Fibroblast of peridontal ligament (primary cell): ENCODE measurements around the gene IL17D.
"Not testable (repeated sequence)": the region's sequence is repeated elsewhere in the genome, so short reads cannot be mapped to it uniquely, and the experiment has no call there.

Experiments used
- DNase-seq: peaks from one replicate; pipeline ENCODE4 v3.0.0-alpha.2; 2010; ENCODE audit errors: extremely low read depth

Gene IL17D

DNA sequence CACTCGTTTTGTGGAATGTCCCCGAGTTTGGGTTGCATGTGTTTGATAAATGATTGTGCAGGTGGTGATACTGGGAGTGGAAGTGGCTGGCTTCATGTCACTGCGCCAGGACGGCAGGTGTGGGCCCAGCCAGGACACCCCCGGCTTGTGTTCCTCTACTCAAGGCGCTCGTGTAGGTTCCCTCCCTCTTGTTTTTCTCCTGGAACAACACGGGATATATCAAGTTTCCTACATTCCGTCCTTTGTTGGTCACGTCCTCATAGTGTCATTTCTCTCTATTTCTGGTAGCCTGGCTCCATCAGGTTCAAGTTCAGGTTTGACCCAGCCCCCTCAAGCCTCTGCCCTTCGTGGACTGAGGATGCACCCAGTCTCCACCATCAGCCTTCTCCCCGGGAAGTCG lies 16.3 kb downstream of the IL17D start:
- DNase-seq, result no peak

DNA sequence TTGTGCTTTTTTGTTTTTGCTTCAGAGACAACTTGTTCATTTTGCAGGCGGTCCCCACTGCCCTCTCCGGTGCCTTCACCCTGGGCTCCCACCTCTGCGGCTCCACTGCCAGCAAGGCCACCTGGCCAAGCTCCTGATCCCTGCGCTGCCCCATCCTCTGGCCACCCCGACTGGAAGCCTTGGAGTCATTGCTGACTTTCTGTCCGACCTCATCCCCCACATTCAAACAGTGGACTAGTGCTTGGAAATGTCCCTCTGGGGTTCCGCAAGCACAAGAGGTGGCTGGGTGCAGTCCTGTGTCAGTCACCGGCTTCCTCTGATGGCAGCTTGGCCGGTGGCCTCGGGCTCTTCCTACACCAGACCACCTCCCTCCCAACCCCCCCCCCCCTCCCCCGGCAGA lies 17.0 kb downstream of the IL17D start:
- DNase-seq, result no peak

DNA sequence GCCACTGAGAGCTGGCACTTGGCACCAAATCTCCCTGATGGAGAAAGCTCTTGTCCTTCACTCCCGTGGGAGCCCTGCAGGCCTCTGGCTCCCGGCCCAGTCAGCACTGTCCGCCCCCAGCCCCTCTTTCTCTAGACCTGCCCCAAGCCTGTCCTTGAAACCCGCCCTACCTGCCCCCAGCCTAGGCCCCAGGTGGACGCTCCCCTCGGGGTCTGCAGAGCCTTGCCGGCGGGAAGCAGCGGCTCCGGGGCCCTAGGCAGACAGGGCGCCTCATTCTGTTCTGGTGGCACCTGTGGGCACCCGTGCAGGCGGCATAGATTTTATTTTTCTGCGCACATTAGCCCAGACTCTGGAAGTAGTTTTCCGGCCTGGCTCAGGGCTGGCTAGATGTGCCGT lies 17.6 kb downstream of the IL17D start:
- no peak for DNase-seq

GRCh38 chr13:20721454-20722357 lies 18.2 kb downstream of the IL17D start:
- peak; percentile 61 for DNase-seq

DNA sequence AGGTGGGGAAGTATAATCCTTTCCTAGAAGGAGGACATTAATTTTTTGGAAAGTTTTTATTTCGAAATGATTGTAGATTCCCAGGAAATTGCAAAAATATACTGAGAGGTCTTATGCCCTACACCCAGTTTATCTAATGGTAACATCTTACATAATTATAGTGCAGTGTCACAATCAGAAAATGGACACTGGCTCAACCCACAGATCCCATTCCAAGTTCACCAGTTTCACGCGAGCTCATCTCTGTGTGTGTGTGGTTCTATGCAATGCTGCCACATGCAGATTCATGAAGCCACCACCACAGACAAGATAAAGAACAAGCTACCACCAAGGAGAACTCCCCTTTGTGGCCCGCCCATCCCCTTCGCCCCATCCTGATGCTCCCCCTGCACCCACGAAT lies 24.4 kb downstream of the IL17D start:
- DNase-seq, result no peak

GRCh38 chr13:20728579-20729311 lies 25.2 kb downstream of the IL17D start:
- no peak for DNase-seq

- DNase-seq, result no peak
Measured at GRCh38 chr13:20729633-20730585, 26.4 kb downstream of the IL17D start.

- no peak for DNase-seq
Measured at GRCh38 chr13:20738616-20739015, 35.1 kb downstream of the IL17D start.

DNA sequence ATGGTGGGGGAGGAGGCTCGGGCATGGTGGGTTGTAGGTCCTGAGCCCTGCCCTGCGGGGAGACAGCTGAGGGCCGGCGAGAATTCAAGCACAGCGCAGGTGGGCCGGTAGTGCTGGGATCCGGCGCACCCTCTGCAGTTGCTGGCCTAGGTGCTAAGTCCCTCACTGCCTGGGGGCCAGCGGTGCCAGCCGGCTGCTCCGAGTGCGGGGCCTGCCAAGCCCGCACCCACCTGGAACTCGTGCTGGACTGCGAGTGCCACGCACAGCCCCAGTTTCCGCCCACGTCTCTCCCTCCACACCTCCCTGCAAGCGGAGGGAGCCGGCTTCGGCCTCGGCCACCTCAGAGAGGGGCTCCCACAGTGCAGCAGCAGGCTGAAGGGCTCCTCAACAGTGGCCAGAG lies 36.5 kb downstream of the IL17D start:
- no peak for DNase-seq

- DNase-seq, result not testable (repeated sequence)
Measured at GRCh38 chr13:20743830-20744404, 40.4 kb downstream of the IL17D start.

- no peak for DNase-seq
Measured at GRCh38 chr13:20749377-20749776, 45.9 kb downstream of the IL17D start.

DNA sequence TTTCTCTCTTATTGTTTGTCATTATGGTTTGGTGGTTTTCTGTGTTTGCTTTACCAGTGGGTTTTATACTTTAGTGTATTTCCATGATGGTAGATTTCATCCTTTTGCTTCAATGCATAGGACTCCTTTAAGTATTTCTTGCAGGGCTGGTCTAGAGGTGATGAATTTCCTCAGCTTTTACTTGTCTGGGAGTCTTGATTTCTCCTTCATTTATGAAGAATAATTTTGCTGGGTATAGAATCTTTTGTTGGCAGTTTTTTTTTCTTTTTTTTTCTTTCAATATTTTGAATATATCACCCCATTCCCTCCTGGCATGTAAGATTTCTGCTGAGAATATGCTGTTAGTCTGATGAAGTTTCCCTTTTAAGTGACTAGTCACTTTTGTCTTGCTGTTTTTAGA lies 50.5 kb downstream of the IL17D start:
- no peak for DNase-seq

- DNase-seq, result no peak
Measured at GRCh38 chr13:20760872-20761271, 57.4 kb downstream of the IL17D start.

DNA sequence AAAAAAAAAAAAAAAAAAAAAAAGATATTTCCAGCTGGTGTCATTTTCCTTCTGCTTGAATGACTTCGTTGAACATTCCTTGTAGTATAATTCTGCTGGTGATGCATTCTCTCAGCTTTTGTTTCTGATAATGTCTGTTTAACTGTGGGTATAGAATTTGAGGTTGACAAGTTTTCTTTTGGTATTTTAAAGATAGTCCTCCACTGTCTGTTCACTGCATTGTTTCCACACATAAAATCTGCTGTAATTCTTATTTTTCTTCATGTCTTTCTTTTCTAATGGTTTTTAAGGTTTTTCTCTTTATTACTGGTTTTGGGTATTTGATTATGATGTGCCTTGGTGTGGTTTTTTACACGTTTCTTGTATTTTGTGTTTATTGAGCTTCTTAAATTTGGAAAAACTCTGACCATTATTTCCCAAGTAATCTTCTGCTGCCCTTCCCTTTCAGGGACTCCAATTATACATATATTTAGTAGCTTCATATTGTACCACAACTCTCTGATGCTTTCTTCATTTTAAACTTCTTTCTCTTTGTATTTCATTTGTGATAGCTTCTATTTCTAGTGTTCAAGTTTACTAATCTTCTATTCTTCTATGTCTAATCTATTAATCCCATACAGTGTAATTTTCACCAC lies 63.9 kb downstream of the IL17D start:
- DNase-seq, result no peak

DNA sequence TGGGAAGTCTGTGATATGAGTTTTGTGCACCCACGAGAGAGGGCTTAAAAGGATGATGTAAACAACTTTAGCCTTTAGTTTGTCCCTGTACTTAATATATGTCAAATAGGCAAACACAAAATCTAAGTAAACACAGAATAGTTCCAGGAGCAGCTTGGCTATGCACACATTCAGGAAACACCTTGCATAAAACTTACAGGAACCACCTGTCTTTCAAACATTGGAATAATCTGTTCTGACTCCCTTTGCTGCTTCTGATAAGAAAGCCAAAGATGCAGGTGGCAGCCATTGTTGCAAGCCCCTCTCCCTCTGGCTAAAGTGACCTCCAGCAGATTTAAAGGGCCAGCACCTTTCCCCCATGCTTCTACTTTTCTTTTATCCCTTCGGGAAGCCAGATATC lies 65.6 kb downstream of the IL17D start:
- DNase-seq, result no peak

GRCh38 chr13:20769834-20770233 lies 66.3 kb downstream of the IL17D start:
- DNase-seq, result no peak
